Osteoblast (primary cell): ENCODE results near the gene ZNF697. TPM values are rescaled to one million over a fixed set of nuclear protein-coding genes. Genes with fewer than 3 reads are reported as not detected.

Experiments
- DNase-seq: peaks from one replicate; pipeline ENCODE4 v3.0.0; 2011; ENCODE audit warnings: low spot score, mixed read lengths; ENCODE audit not compliant: insufficient read length; ENCODE audit errors: missing footprints
- H2AFZ ChIP-seq: 2 replicates; pipeline ENCODE4 v1.6.0; 2011; ENCODE audit warnings: mild to moderate bottlenecking, low read length
- H3K27ac ChIP-seq: 2 replicates; pipeline ENCODE4 v1.5.1; 2011; ENCODE audit warnings: mild to moderate bottlenecking, low read depth, low read length, moderate library complexity
- H3K27me3 ChIP-seq: 2 replicates; pipeline ENCODE4 v1.6.0; 2012; ENCODE audit warnings: mild to moderate bottlenecking, control low read depth, inconsistent platforms, low read length, moderate library complexity; ENCODE audit not compliant: insufficient read depth
- H3K36me3 ChIP-seq: 2 replicates; pipeline ENCODE4 v1.5.1; 2011; ENCODE audit warnings: mild to moderate bottlenecking, low read length, control low read depth, moderate library complexity; ENCODE audit not compliant: insufficient read depth
- H3K4me1 ChIP-seq: 2 replicates; pipeline ENCODE4 v1.5.1; 2011; ENCODE audit warnings: mild to moderate bottlenecking, low read length, control low read depth, moderate library complexity; ENCODE audit not compliant: insufficient read depth
- H3K4me2 ChIP-seq: 2 replicates; pipeline ENCODE4 v1.6.0; 2011; ENCODE audit warnings: mild to moderate bottlenecking, low read length; ENCODE audit not compliant: insufficient read depth
- H3K4me3 ChIP-seq: fragments of 200-600 bp; sonication (generic); 3 replicates; pipeline ENCODE4 v1.5.1; 2012; ENCODE audit warnings: mild to moderate bottlenecking, low read length, inconsistent platforms; ENCODE audit not compliant: insufficient read depth
- H3K79me2 ChIP-seq: 2 replicates; pipeline ENCODE4 v1.6.0; 2012; ENCODE audit warnings: mild to moderate bottlenecking, low read length, control low read depth, inconsistent platforms; ENCODE audit not compliant: insufficient read depth
- H3K9me3 ChIP-seq: 2 replicates; pipeline ENCODE4 v1.5.1; 2011; ENCODE audit warnings: low read depth, low read length, control low read depth
- H4K20me1 ChIP-seq: 2 replicates; pipeline ENCODE4 v1.6.0; 2012; ENCODE audit warnings: mild to moderate bottlenecking, low read length, control low read depth; ENCODE audit not compliant: insufficient read depth
- CTCF ChIP-seq: IDR thresholded peaks from 2 replicates; pipeline ENCODE4 v1.5.1; 2011; ENCODE audit warnings: mild to moderate bottlenecking, low read depth, low read length, moderate library complexity; ENCODE audit errors: extremely low read depth
- total RNA-seq: library from RNA; depleted of rRNA; stranded (reverse); fragments of >200 nt; gene quantifications from 2 replicates; pipeline ENCODE4 v1.2.3, GENCODE V29; 2012

The ZNF697 gene
- total RNA-seq, 1 donor = 6.5 TPM

- no peak for DNase-seq
- Histone ChIP-seq H3K9me3 (no peaks in the 10 kb centered on the region), H3K36me3 (no peaks in the 10 kb centered on the region), H3K79me2 (no peaks in the 10 kb centered on the region), H3K4me1 (peaks cover 32% of the 10 kb centered on the region), H4K20me1 (no peaks in the 10 kb centered on the region), H3K4me3 (no peak overlapping the region), H3K27ac (no peak overlapping the region), H2AFZ (no peak overlapping the region), H3K27me3 (no peaks in the 10 kb centered on the region), H3K4me2 (no peak overlapping the region)
- no peak for TF ChIP-seq CTCF
Measured at GRCh38 chr1:119670898-119671297, 22.8 kb upstream of the ZNF697 start.

- no peaks in the 10 kb centered on the region for H3K27me3 ChIP-seq
- TF ChIP-seq CTCF = no peak
- H2AFZ ChIP-seq = no peak overlapping the region
Measured at GRCh38 chr1:119667173-119667572, 19.1 kb upstream of the ZNF697 start.

GRCh38 chr1:119664067-119664466, 16.0 kb upstream of the ZNF697 start:
- Histone ChIP-seq H4K20me1 (no peaks in the 10 kb centered on the region), H3K9me3 (no peaks in the 10 kb centered on the region), H3K4me1 (no peaks in the 10 kb centered on the region), H3K27ac (no peak overlapping the region), H3K79me2 (no peaks in the 10 kb centered on the region), H2AFZ (no peak overlapping the region), H3K36me3 (no peaks in the 10 kb centered on the region), H3K27me3 (no peaks in the 10 kb centered on the region), H3K4me2 (no peak overlapping the region), H3K4me3 (no peak overlapping the region)
- DNase-seq = no peak
- no peak for TF ChIP-seq CTCF

More at GRCh38 chr1:119667173-119667572, 19.1 kb upstream of the ZNF697 start:
- no peak for DNase-seq
- Histone ChIP-seq H3K27ac (no peak overlapping the region), H3K36me3 (no peaks in the 10 kb centered on the region), H3K4me1 (no peaks in the 10 kb centered on the region), H3K4me3 (no peak overlapping the region), H3K9me3 (no peaks in the 10 kb centered on the region), H3K4me2 (no peak overlapping the region), H4K20me1 (no peaks in the 10 kb centered on the region), H3K79me2 (no peaks in the 10 kb centered on the region)

GRCh38 chr1:119662034-119662437, 14.0 kb upstream of the ZNF697 start:
- no peaks in the 10 kb centered on the region for H4K20me1 ChIP-seq
- no peaks in the 10 kb centered on the region for H3K79me2 ChIP-seq
- H3K27me3 ChIP-seq = no peaks in the 10 kb centered on the region
- no peak for TF ChIP-seq CTCF
- no peaks in the 10 kb centered on the region for H3K36me3 ChIP-seq
- H3K4me3 ChIP-seq = no peak overlapping the region
- H3K27ac ChIP-seq = no peak overlapping the region
- H3K4me1 ChIP-seq = no peaks in the 10 kb centered on the region
- H3K9me3 ChIP-seq = no peaks in the 10 kb centered on the region
- H2AFZ ChIP-seq = no peak overlapping the region
- DNase-seq = no peak
- H3K4me2 ChIP-seq = no peak overlapping the region
